Activated naive CD8-positive, alpha-beta T cell treated with anti-CD3 and anti-CD28 coated beads, Interleukin-2, amount 10 ng/mL, durations not matched to agents 7 days and 5 days (primary cell): ENCODE results near the gene GFY. TPM values are rescaled to one million over a fixed set of nuclear protein-coding genes. Genes with fewer than 3 reads are reported as not detected.

ENCODE experiments used
- ATAC-seq: fragments of 150-1000 bp; cut with Tn5 transposase; one replicate; pipeline ENCODE4 v1.10.0; 2021; ENCODE audit warnings: low read depth, moderate library complexity
- POLR2A ChIA-PET: fragments of 350-600 bp; sonication (Branson Sonifier 250); formaldehyde crosslinking; loops from one replicate; lab custom pipeline; 2021; ENCODE audit warnings: antibody characterized with exemption; lab: Charles Lee
- DNase-seq: peaks from one replicate; pipeline ENCODE4 v3.0.0; 2021
- H3K27ac Mint-ChIP-seq: one replicate; pipeline ENCODE4 v1.8.0; 2022; ENCODE audit warnings: mild to moderate bottlenecking, mixed read lengths
- H3K27me3 Mint-ChIP-seq: one replicate; pipeline ENCODE4 v1.8.0; 2022; ENCODE audit warnings: mild to moderate bottlenecking, moderate library complexity, mixed read lengths
- H3K36me3 Mint-ChIP-seq: one replicate; pipeline ENCODE4 v1.8.0; 2021; ENCODE audit warnings: mild to moderate bottlenecking, mixed read lengths
- H3K4me1 Mint-ChIP-seq: one replicate; pipeline ENCODE4 v1.8.0; 2021; ENCODE audit warnings: mixed read lengths
- H3K4me3 Mint-ChIP-seq: one replicate; pipeline ENCODE4 v1.8.0; 2022; ENCODE audit warnings: mild to moderate bottlenecking, moderate library complexity, mixed read lengths
- H3K9me3 Mint-ChIP-seq: one replicate; pipeline ENCODE4 v1.8.0; 2021; ENCODE audit warnings: mixed read lengths
- total RNA-seq, 2 experiments: library from RNA; stranded (reverse); gene quantifications; one replicate each; pipeline ENCODE4 v1.2.3, GENCODE V29; 2021

GFY gene
- total RNA-seq, 2 experiments from 2014 or later = not detected

- Mint-ChIP-seq H3K36me3 (no peaks in the 10 kb centered on the region), H3K27me3 (peaks cover 18% of the 10 kb centered on the region), H3K27ac (no peak overlapping the region), H3K9me3 (no peaks in the 10 kb centered on the region), H3K4me3 (no peak overlapping the region), H3K4me1 (peaks cover 12% of the 10 kb centered on the region)
- ATAC-seq (no peak), DNase-seq (no peak)
- POLR2A ChIA-PET = interaction anchor here (0.6 to 1.2 kb wide), 2 partner anchors 10 to 53 kb away, joined by 3 read pairs; no protein-coding TSS in a partner anchor
Observed at GRCh38 chr19:49395581-49396407, 29.4 kb upstream of the GFY start.

- ATAC-seq (no peak), DNase-seq (no peak)
- H3K36me3 Mint-ChIP-seq = no peaks in the 10 kb centered on the region
- H3K4me1 Mint-ChIP-seq = peaks cover 9% of the 10 kb centered on the region
- no peaks in the 10 kb centered on the region for H3K9me3 Mint-ChIP-seq
- H3K4me3 Mint-ChIP-seq = no peak overlapping the region
- POLR2A ChIA-PET = interaction anchor here (0.6 kb wide), 1 partner anchor 266 kb away, joined by 5 read pairs; no protein-coding TSS in a partner anchor
- H3K27ac Mint-ChIP-seq = no peak overlapping the region
- H3K27me3 Mint-ChIP-seq = peaks cover 17% of the 10 kb centered on the region
Observed at GRCh38 chr19:49396738-49397505, 28.3 kb upstream of the GFY start.

GRCh38 chr19:49398001-49398615 lies 27.1 kb upstream of the GFY start:
- POLR2A ChIA-PET = no interaction called here
- ATAC-seq (no peak), DNase-seq (no peak)
- H3K4me1 Mint-ChIP-seq = peaks cover 6% of the 10 kb centered on the region
- H3K27me3 Mint-ChIP-seq = peaks cover 9% of the 10 kb centered on the region
- no peaks in the 10 kb centered on the region for H3K36me3 Mint-ChIP-seq
- H3K9me3 Mint-ChIP-seq = no peaks in the 10 kb centered on the region
- H3K27ac Mint-ChIP-seq = no peak overlapping the region
- H3K4me3 Mint-ChIP-seq = no peak overlapping the region

- no peak overlapping the region for H3K27ac Mint-ChIP-seq
- no peaks in the 10 kb centered on the region for H3K9me3 Mint-ChIP-seq
- peaks cover 6% of the 10 kb centered on the region for H3K4me1 Mint-ChIP-seq
- no peaks in the 10 kb centered on the region for H3K36me3 Mint-ChIP-seq
- POLR2A ChIA-PET = no interaction called here
- DNase-seq (no peak), ATAC-seq (no peak)
- H3K4me3 Mint-ChIP-seq = no peak overlapping the region
- peaks cover 10% of the 10 kb centered on the region for H3K27me3 Mint-ChIP-seq
Observed at GRCh38 chr19:49398931-49399330, 26.3 kb upstream of the GFY start.

- H3K27me3 Mint-ChIP-seq = peaks cover 11% of the 10 kb centered on the region
- peaks cover 6% of the 10 kb centered on the region for H3K4me1 Mint-ChIP-seq
- H3K27ac Mint-ChIP-seq = no peak overlapping the region
- H3K36me3 Mint-ChIP-seq = no peaks in the 10 kb centered on the region
- no peaks in the 10 kb centered on the region for H3K9me3 Mint-ChIP-seq
- no peak overlapping the region for H3K4me3 Mint-ChIP-seq
- DNase-seq = no peak
- POLR2A ChIA-PET = no interaction called here
- ATAC-seq = no peak
Observed at GRCh38 chr19:49400029-49400428, 25.2 kb upstream of the GFY start.

- Mint-ChIP-seq H3K36me3 (no peaks in the 10 kb centered on the region), H3K27me3 (peaks cover 6% of the 10 kb centered on the region), H3K4me1 (peaks cover 16% of the 10 kb centered on the region), H3K4me3 (no peak overlapping the region), H3K27ac (no peak overlapping the region), H3K9me3 (no peaks in the 10 kb centered on the region)
- DNase-seq (no peak), ATAC-seq (no peak)
- POLR2A ChIA-PET = interaction anchor here (0.6 to 0.9 kb wide), 2 partner anchors 50 to 91 kb away, joined by 3 read pairs; partner anchors contain the start of gene ALDH16A1
Observed at GRCh38 chr19:49403404-49404187, 21.6 kb upstream of the GFY start.

GRCh38 chr19:49407079-49407478 lies 18.1 kb upstream of the GFY start:
- Mint-ChIP-seq H3K27ac (no peak overlapping the region), H3K36me3 (no peaks in the 10 kb centered on the region), H3K4me1 (peaks cover 42% of the 10 kb centered on the region), H3K9me3 (no peaks in the 10 kb centered on the region), H3K4me3 (no peak overlapping the region), H3K27me3 (peaks cover 6% of the 10 kb centered on the region)
- DNase-seq (no peak), ATAC-seq (no peak)
- POLR2A ChIA-PET = interaction anchor here (0.5 kb wide), 1 partner anchor 403 kb away, joined by 3 read pairs; no protein-coding TSS in a partner anchor

- ATAC-seq = no peak
- no peak overlapping the region for H3K27ac Mint-ChIP-seq
Observed at GRCh38 chr19:49407482-49408015, 17.6 kb upstream of the GFY start.

GRCh38 chr19:49408816-49409440 lies 16.3 kb upstream of the GFY start:
- Mint-ChIP-seq H3K4me3 (peak overlapping the region; percentile 77), H3K9me3 (no peaks in the 10 kb centered on the region), H3K4me1 (peaks cover 43% of the 10 kb centered on the region), H3K36me3 (no peaks in the 10 kb centered on the region), H3K27me3 (peaks cover 5% of the 10 kb centered on the region), H3K27ac (peak overlapping the region; percentile 88)
- POLR2A ChIA-PET = interaction anchor here (0.6 to 3.2 kb wide), 4 partner anchors 17 to 75 kb away, joined by 3 to 16 read pairs (median 3); partner anchors contain the start of genes ALDH16A1 and GFY
- DNase-seq (no peak), ATAC-seq (no peak)

More at GRCh38 chr19:49407482-49408015, 17.6 kb upstream of the GFY start:
- no peak for DNase-seq
- Mint-ChIP-seq H3K9me3 (no peaks in the 10 kb centered on the region), H3K27me3 (peaks cover 6% of the 10 kb centered on the region), H3K36me3 (no peaks in the 10 kb centered on the region), H3K4me1 (peaks cover 43% of the 10 kb centered on the region), H3K4me3 (no peak overlapping the region)
- POLR2A ChIA-PET = interaction anchor here (0.9 kb wide), 1 partner anchor 62 kb away, joined by 3 read pairs; no protein-coding TSS in a partner anchor

GRCh38 chr19:49409441-49410029 lies 15.7 kb upstream of the GFY start:
- H3K4me1 Mint-ChIP-seq = peaks cover 43% of the 10 kb centered on the region
- POLR2A ChIA-PET = interaction anchor here (0.6 to 3.2 kb wide), 5 partner anchors 17 to 76 kb away, joined by 3 to 16 read pairs (median 3); partner anchors contain the start of genes ALDH16A1 and GFY
- DNase-seq = no peak

GRCh38 chr19:49411681-49412326 lies 13.4 kb upstream of the GFY start:
- peak overlapping the region; percentile 59 for H3K27ac Mint-ChIP-seq
- H3K4me1 Mint-ChIP-seq = peaks cover 42% of the 10 kb centered on the region
- POLR2A ChIA-PET = interaction anchor here (1.7 to 3.2 kb wide), 2 partner anchors 12 to 15 kb away, joined by 6 to 16 read pairs; partner anchors contain the start of genes GFY and PTH2
- DNase-seq (no peak), ATAC-seq (no peak)
- no peak overlapping the region for H3K4me3 Mint-ChIP-seq
- no peaks in the 10 kb centered on the region for H3K36me3 Mint-ChIP-seq
- no peaks in the 10 kb centered on the region for H3K9me3 Mint-ChIP-seq
- H3K27me3 Mint-ChIP-seq = peaks cover 7% of the 10 kb centered on the region

More at GRCh38 chr19:49409441-49410029, 15.7 kb upstream of the GFY start:
- Mint-ChIP-seq H3K27me3 (peaks cover 4% of the 10 kb centered on the region), H3K27ac (peak overlapping the region; percentile 88), H3K9me3 (no peaks in the 10 kb centered on the region), H3K36me3 (no peaks in the 10 kb centered on the region), H3K4me3 (peak overlapping the region; percentile 77)
- ATAC-seq = peak; percentile 73
